Measurements from ENCODE around the gene ERGIC2.
"Not testable (repeated sequence)": the region's sequence is repeated elsewhere in the genome, so short reads cannot be mapped to it uniquely, and the experiment has no call there.

Gene ERGIC2

GRCh38 chr12:29290475-29290874, 90.5 kb downstream of the ERGIC2 start:
- not testable (repeated sequence) for DNase-seq

- no peak for DNase-seq
These were observed 92.9 kb downstream of the ERGIC2 start for GRCh38 chr12:29288031-29288430.

- no peak for DNase-seq
These were observed 93.3 kb downstream of the ERGIC2 start for GRCh38 chr12:29287622-29288021.
